Mucosa of descending colon (tissue), 3 donors: ENCODE results near the gene PBX4. TPM values are rescaled to one million over a fixed set of nuclear protein-coding genes. Genes with fewer than 3 reads are reported as not detected.
"Not testable (repeated sequence)": the region's sequence is repeated elsewhere in the genome, so short reads cannot be mapped to it uniquely, and the experiment has no call there.

Experiments
- ATAC-seq: fragments of 200-7000 bp; cut with Tn5 transposase; one replicate; pipeline ENCODE4 v1.9.1; 2020; ENCODE audit warnings: mild to moderate bottlenecking, moderate library complexity
- DNase-seq, 3 donors: peaks; one replicate each; pipeline ENCODE4 v3.0.0-alpha.2; 2020
- H3K36me3 ChIP-seq: fragments of 200-600 bp; one replicate; pipeline ENCODE4 v1.8.0; 2021; ENCODE audit warnings: low read depth, mild to moderate bottlenecking
- H3K4me1 ChIP-seq: fragments of 200-600 bp; one replicate; pipeline ENCODE4 v1.8.0; 2021; ENCODE audit warnings: low read depth, mild to moderate bottlenecking
- H3K4me3 ChIP-seq: fragments of 200-600 bp; one replicate; pipeline ENCODE4 v1.8.0; 2021; ENCODE audit warnings: mild to moderate bottlenecking
- H3K9me3 ChIP-seq: fragments of 200-600 bp; one replicate; pipeline ENCODE4 v1.8.0; 2021; ENCODE audit warnings: mild to moderate bottlenecking
- CTCF ChIP-seq: fragments of 200-600 bp; IDR thresholded peaks from one replicate; pipeline ENCODE4 v1.8.0; 2022; ENCODE audit warnings: antibody characterized with exemption, mild to moderate bottlenecking
- intact Hi-C, 2 donors: fragments of 100-400 bp; cut with DNase I in 1 of 2; cut with micrococcal nuclease in 1 of 2; formaldehyde crosslinking; loops; one replicate each; pipeline versions ENCODE4 v1.11.0 to v1.11.1; 2022; cut with DNase I, micrococcal nuclease
- total RNA-seq, 3 donors: library from RNA; stranded (reverse); fragmentation: NEBNext Ultra II Directional in 2 of 3; extraction: Animal tissue kit (Norgen Biotek cat#: 25700) in 2 of 3; gene quantifications; one replicate each; pipeline versions ENCODE4 v1.2.1 to v1.2.4, GENCODE V29; 2021 to 2023
- donor health status: DM: no; HTN: no; CAD: no; lungs with moderate emphysema.
- donor health status: DM: no; HTN: no; CAD: no.
- donor health status: DM: no; HTN: yes; CAD: no.

Gene PBX4
- total RNA-seq, 3 donors from 2014 or later = 2.8 to 6.2 (median 4.6) TPM

- H3K4me1 ChIP-seq = peaks cover 8% of the 10 kb centered on the region
- no peak for TF ChIP-seq CTCF
- peak in 1 of 3 donors; percentile 57 for DNase-seq
- no peak overlapping the region for H3K4me3 ChIP-seq
- no peaks in the 10 kb centered on the region for H3K36me3 ChIP-seq
- no peak for ATAC-seq
- intact Hi-C loops = no loop called here
- no peaks in the 10 kb centered on the region for H3K9me3 ChIP-seq
Observed at GRCh38 chr19:19619181-19619848, 828 bp upstream of the PBX4 start.

DNA sequence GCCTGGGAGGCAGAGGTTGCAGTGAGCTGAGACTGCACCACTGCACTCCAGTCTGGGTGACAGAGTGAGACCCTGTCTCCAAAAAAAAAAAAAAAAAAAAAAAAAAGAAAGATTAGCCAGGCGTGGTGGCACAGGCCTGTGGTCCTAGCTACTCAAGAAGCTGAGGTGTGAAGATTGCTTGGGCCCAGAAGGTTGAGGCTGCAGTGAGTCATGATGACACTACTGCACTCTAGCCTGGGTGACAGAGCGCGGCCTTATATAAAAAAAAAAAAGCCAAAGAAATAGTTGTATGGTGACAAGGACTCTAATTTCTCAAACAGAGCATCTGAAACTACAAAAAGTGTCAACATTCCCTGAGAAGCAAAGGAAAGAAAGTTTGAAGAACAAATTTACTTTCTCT lies 3.4 kb downstream of the PBX4 start:
- ATAC-seq (no peak), DNase-seq (no peak)
- intact Hi-C loops = no loop called here

GRCh38 chr19:19613506-19613905 lies 5.0 kb downstream of the PBX4 start:
- intact Hi-C loops = no loop called here
- Histone ChIP-seq H3K9me3 (no peaks in the 10 kb centered on the region), H3K4me3 (no peak overlapping the region), H3K4me1 (peaks cover 6% of the 10 kb centered on the region), H3K36me3 (no peaks in the 10 kb centered on the region)
- no peak for TF ChIP-seq CTCF
- DNase-seq = no peak
- ATAC-seq = peak; percentile 82

More for the DNA sequence above, 3.4 kb downstream of the PBX4 start:
- Histone ChIP-seq H3K9me3 (no peaks in the 10 kb centered on the region), H3K36me3 (no peaks in the 10 kb centered on the region), H3K4me3 (no peak overlapping the region), H3K4me1 (peaks cover 12% of the 10 kb centered on the region)
- TF ChIP-seq CTCF = no peak

DNA sequence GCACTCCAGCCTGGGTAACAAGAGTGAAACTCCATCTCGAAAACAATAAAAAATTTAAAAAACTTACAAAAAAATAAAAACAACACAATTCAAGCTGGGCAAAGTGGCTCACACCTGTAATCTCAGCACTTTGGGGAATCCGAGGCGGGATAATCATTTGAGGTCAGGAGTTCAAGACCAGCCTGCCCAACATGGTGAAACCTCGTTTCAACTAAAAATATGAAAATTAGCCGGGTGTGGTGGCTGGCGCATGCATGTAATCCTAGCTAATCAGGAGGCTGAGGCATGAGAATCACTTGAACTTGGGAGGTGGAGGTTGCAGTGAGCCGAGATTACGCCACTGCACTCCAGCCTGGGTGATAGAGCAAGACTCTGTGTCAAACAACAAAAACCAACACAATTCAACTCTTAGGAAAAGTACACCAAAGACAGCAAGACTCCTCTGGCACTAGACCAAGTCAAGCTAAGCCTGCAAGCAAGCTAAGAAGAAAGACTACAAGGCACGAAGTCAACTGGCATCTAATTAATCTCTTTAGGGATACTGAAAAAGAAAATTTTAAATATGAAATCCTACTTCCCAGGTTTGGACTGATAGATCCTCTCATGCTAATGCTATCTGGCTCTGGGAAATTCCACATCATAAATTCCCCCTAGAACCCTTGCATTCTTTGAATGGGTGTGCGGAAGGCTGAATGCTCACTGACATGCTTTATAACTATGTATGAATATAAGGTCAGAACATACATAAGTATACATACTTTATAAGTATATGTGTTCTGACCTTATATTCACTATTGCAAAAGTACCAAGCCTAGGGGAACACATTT lies 7.9 kb downstream of the PBX4 start:
- no peak for TF ChIP-seq CTCF
- intact Hi-C loops = no loop called here
- Histone ChIP-seq H3K4me3 (no peak overlapping the region), H3K4me1 (peaks cover 4% of the 10 kb centered on the region), H3K9me3 (no peaks in the 10 kb centered on the region), H3K36me3 (no peaks in the 10 kb centered on the region)
- no peak for ATAC-seq
- no peak for DNase-seq

DNA sequence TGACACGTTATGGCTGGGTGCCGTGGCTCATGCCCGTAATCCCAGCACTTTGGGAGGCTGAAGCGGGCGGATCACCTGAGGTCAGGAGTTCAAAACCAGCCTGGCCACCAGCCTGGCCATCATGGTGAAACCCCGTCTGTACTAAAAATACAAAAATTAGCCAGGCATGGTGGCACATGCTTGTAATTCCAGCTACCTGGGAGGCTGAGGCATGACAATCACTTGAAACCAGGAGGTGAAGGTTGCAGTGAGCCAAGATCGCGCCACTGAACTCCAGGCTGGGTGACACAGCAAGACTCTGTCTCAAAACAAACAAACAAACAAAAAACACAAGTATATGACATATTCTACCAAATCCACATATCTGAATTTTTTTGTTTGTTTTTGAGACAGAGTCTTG lies 11.8 kb downstream of the PBX4 start:
- intact Hi-C loops, ATAC-seq, H3K9me3 ChIP-seq, H3K4me1 ChIP-seq, DNase-seq, H3K36me3 ChIP-seq, H3K4me3 ChIP-seq: not testable (repeated sequence)

- intact Hi-C loops = no loop called here
- H3K4me1 ChIP-seq = peaks cover 13% of the 10 kb centered on the region
- no peak for TF ChIP-seq CTCF
- peak; percentile 96 for ATAC-seq
- DNase-seq = peak; percentile 70 to 77 (median 77)
- H3K36me3 ChIP-seq = no peaks in the 10 kb centered on the region
- no peaks in the 10 kb centered on the region for H3K9me3 ChIP-seq
- no peak overlapping the region for H3K4me3 ChIP-seq
Observed at GRCh38 chr19:19606021-19606420, 12.5 kb downstream of the PBX4 start.
